GM12878 (cell line): ENCODE data around the gene SPIC. TPM values are rescaled to one million over a fixed set of nuclear protein-coding genes. Genes with fewer than 3 reads are reported as not detected.

Experiments used
- ATAC-seq: fragments of 200-7000 bp; cut with Tn5 transposase; 3 replicates; pipeline ENCODE4 v1.9.1; 2020; ENCODE audit warnings: mild to moderate bottlenecking, moderate library complexity
- BruUV-seq: library from RNA; stranded (reverse); fragments of 400-500 nt; replicated peaks from 2 replicates; lab custom pipeline; 2021; lab: Mats Ljungman, UMichigan
- CTCF ChIA-PET: fragments of 300-600 bp; sonication (Branson Sonifier 250); formaldehyde crosslinking; extraction: SDS; loops from one replicate; lab custom pipeline; 2021; ENCODE audit warnings: inconsistent platforms; lab: Yijun Ruan, JAX
- POLR2A ChIA-PET: fragments of 350-600 bp; formaldehyde crosslinking; extraction: SDS; loops from one replicate; lab custom pipeline; 2021; ENCODE audit warnings: inconsistent platforms; lab: Charles Lee
- RAD21 ChIA-PET: fragments of 300-600 bp; sonication (Branson Sonifier 250); formaldehyde crosslinking; loops from one replicate; lab custom pipeline; 2023; ENCODE audit warnings: antibody characterized with exemption; ENCODE audit not compliant: unreplicated experiment; lab: Charles Lee
- SMC1A ChIA-PET: fragments of 300-600 bp; sonication (Branson Sonifier 250); formaldehyde crosslinking; loops from one replicate; lab custom pipeline; 2023; ENCODE audit not compliant: unreplicated experiment, uncharacterized antibody; lab: Charles Lee
- DNase-seq: peaks from one replicate; pipeline ENCODE4 v3.0.0-alpha.2; 2011; ENCODE audit warnings: low read depth, low spot score
- FAIRE-seq: peaks from 3 replicates; lab custom pipeline; 2011; peaks lifted over from hg19 to GRCh38; lab: Jason Lieb, UNC
- H2AFZ ChIP-seq: 2 replicates; pipeline ENCODE4 v1.6.0; 2011; ENCODE audit warnings: low read depth, low read length, control low read depth; ENCODE audit not compliant: control insufficient read depth
- H3K27ac ChIP-seq: 2 replicates; pipeline ENCODE4 v1.5.1; 2011; ENCODE audit warnings: control low read depth; ENCODE audit not compliant: control insufficient read depth, insufficient read depth
- H3K27me3 ChIP-seq, 2 experiments: replicated peaks in 1 of 2; 2 replicates each; pipeline versions ENCODE4 v1.6.0 to v1.6.1; 2011; ENCODE audit warnings: low read length in 1 of 2; ENCODE audit not compliant: control insufficient read depth in 2 of 2, insufficient read depth in 2 of 2
- H3K36me3 ChIP-seq, 2 experiments: 2 replicates each; pipeline ENCODE4 v1.5.1; 2011; ENCODE audit warnings: low read length in 1 of 2; ENCODE audit not compliant: control insufficient read depth in 2 of 2, insufficient read depth in 2 of 2
- H3K4me1 ChIP-seq: 2 replicates; pipeline ENCODE4 v1.6.1; 2011; ENCODE audit warnings: mild to moderate bottlenecking, low read length, moderate library complexity, mixed read lengths; ENCODE audit not compliant: control insufficient read depth, insufficient read depth
- H3K4me2 ChIP-seq: 2 replicates; pipeline ENCODE4 v1.6.0; 2011; ENCODE audit warnings: control low read depth; ENCODE audit not compliant: control insufficient read depth, insufficient read depth
- H3K4me3 ChIP-seq: fragments of 200-600 bp; sonication (generic); 2 replicates; pipeline ENCODE4 v1.5.1; 2016
- H3K79me2 ChIP-seq: 2 replicates; pipeline ENCODE4 v1.6.0; 2011; ENCODE audit warnings: low read length; ENCODE audit not compliant: control insufficient read depth, insufficient read depth
- H3K9ac ChIP-seq: 2 replicates; pipeline ENCODE4 v1.8.0; 2011; ENCODE audit warnings: low read length, control low read depth, mixed read lengths; ENCODE audit not compliant: control insufficient read depth, insufficient read depth
- H3K9me3 ChIP-seq: replicated peaks from 3 replicates; pipeline ENCODE4 v1.5.1; 2011; ENCODE audit warnings: mild to moderate bottlenecking, low read length; ENCODE audit not compliant: control insufficient read depth, insufficient read depth
- H4K20me1 ChIP-seq: 2 replicates; pipeline ENCODE4 v1.6.0; 2011; ENCODE audit not compliant: control insufficient read depth, insufficient read depth
- ESRRA ChIP-seq: IDR thresholded peaks from 2 replicates; pipeline ENCODE4 v1.6.1; 2012; ENCODE audit warnings: mild to moderate bottlenecking, low read length, improper control_type of control experiment
- NFXL1 ChIP-seq: fragments of 450-650 bp; IDR thresholded peaks from 2 replicates; pipeline ENCODE4 v1.6.1; 2017; ENCODE audit warnings: antibody characterized with exemption, mild to moderate bottlenecking, borderline replicate concordance
- NFYB ChIP-seq: IDR thresholded peaks from 2 replicates; pipeline ENCODE4 v1.6.1; 2011; ENCODE audit warnings: low read depth, mild to moderate bottlenecking, low read length, improper control_type of control experiment, moderate library complexity; ENCODE audit not compliant: insufficient read depth
- TCF7 ChIP-seq: IDR thresholded peaks from 2 replicates; pipeline ENCODE4 v1.6.1; 2014; ENCODE audit warnings: antibody characterized with exemption, borderline replicate concordance
- WGBS: methylation state at CpG from one replicate; pipeline ENCODE4 v1.1.6; 2016; ENCODE audit warnings: low lambda C conversion rate; ENCODE audit not compliant: insufficient replicate concordance, insufficient coverage; ENCODE audit errors: missing lambda C conversion rate; 5-methylcytosine and 5-hydroxymethylcytosine counted together
- in situ Hi-C: fragments of 300-500 bp; cut with MboI; formaldehyde crosslinking; loops from 9 replicates; pipeline ENCODE4 v1.14.3; 2018; ENCODE audit warnings: mixed read lengths
- intact Hi-C: fragments of 100-400 bp; cut with micrococcal nuclease; formaldehyde crosslinking; loops from one replicate; pipeline ENCODE4 v1.14.2; 2022; ENCODE audit not compliant: unreplicated experiment
- polyA plus RNA-seq, 11 experiments: library from polyadenylated mRNA; depleted of rRNA in 4 of 11; unstranded in 6 of 11; stranded (reverse) in 5 of 11; fragments of >200 nt; fragmentation: Nextera tagmentation in 4 of 11; fragmentation: Illumina TruSeq in 1 of 11; extraction: Ambion mirVana in 4 of 11; extraction: Trizol in 1 of 11; gene quantifications; 1 replicate in 1 of 11; 2 replicates in 10 of 11; pipeline versions ENCODE4 v1.2.1 to v1.2.3, GENCODE V29; 2011 to 2016; ENCODE audit warnings: inconsistent platforms in 2 of 11, missing spikeins in 2 of 11, low read depth in 1 of 11
- total RNA-seq, 4 experiments: library from RNA; depleted of rRNA in 3 of 4; stranded (reverse); fragments of >200 nt in 3 of 4; fragmentation: Illumina TruSeq in 1 of 4; extraction: Trizol in 1 of 4; gene quantifications; 2 replicates each; pipeline versions ENCODE4 v1.2.1 to v1.2.3, GENCODE V29; 2013 to 2021
- TF ChIP-seq, protein P1 (sequence below): IDR thresholded peaks from 2 replicates; pipeline ENCODE4 v1.6.1; 2011; ENCODE audit warnings: borderline replicate concordance, low read depth, mild to moderate bottlenecking, moderate library complexity, mixed read lengths, low read length; ENCODE audit not compliant: insufficient read depth; ENCODE audit errors: extremely low read length
- TF ChIP-seq, protein P2 (sequence below): fragments of 450-650 bp; IDR thresholded peaks from 2 replicates; pipeline ENCODE4 v1.6.1; 2017; ENCODE audit warnings: antibody characterized with exemption, mild to moderate bottlenecking, moderate library complexity
- TF ChIP-seq, protein P3 (sequence below): fragments of 450-650 bp; IDR thresholded peaks from 2 replicates; pipeline ENCODE4 v1.6.1; 2016; ENCODE audit warnings: mild to moderate bottlenecking
- TF ChIP-seq, protein P4 (sequence below): fragments of 150-350 bp; IDR thresholded peaks from 2 replicates; pipeline ENCODE4 v1.6.1; 2014; ENCODE audit warnings: mild to moderate bottlenecking, low read depth, low read length

SPIC gene
- total and polyA plus RNA-seq, 10 of the 15 experiments (the other 5 are each of a cell fraction or from before 2014, with no cell fraction given) = 0.07 to 2.2 (median 0.18) TPM; not detected in 4

DNA sequence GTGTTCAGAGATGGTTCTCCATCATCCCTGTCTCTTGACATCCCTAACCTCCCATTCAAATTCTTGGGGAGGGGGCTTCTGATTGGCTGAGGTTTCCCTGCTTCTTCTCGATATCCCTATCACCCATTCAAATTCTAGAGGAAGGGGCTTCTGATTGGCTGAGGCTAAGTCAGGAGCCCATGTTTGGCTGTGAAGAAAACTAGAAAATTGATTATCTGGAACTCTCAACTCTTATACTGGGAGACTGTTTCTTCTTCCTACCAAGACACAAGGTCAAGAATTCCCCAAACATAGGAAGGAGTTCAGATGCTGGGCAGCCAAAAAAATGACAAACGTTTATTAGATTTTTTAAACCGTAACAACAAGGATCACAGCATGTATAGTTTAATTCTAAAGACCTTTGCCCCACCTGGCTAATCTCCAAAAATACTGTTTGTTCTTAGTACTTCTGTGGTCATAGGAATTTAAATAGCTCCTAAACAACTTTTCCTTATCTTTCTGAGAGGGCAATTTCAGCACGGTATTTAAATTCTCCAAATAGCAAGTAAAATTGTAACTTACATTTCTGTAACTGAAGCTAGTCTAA, 26.4 kb downstream of the SPIC start:
- CTCF ChIA-PET = no interaction called here

DNA sequence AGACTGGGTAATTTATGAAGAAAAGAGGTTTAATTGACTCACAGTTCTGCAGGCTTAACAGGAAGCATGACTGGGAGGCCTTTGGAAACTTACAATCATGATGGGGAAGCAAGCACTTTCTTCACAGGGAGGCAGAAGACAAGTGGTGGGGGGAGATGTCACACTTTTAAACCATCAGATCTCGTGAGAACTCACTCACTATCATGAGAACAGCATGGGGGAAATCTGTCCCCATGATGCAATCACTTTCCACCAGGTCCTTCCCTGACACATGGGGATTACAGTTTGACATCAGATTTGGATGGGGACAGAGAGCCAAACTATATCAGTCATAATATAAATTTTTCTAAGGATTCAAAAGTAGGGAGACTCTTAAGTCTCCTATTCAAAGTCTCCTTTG, 46.0 kb downstream of the SPIC start:
- ChIA-PET CTCF (interaction anchor here (0.5 kb wide), 1 partner anchor 173 kb away, joined by 3 read pairs; no protein-coding TSS in a partner anchor), POLR2A (no interaction called here), SMC1A (no interaction called here), RAD21 (no interaction called here)
- no TSS peak for BruUV-seq
- no peaks in the 10 kb centered on the region for H3K79me2 ChIP-seq
- H4K20me1 ChIP-seq = no peaks in the 10 kb centered on the region
- H3K9me3 ChIP-seq = no peaks in the 10 kb centered on the region; the same call in 2 of the 3 replicates
- FAIRE-seq (no peak), ATAC-seq (no peak), DNase-seq (no peak)
- H3K27ac ChIP-seq = no peak overlapping the region
- intact Hi-C loops = no loop called here
- no peaks in the 10 kb centered on the region for H3K4me1 ChIP-seq
- TF ChIP-seq, protein P1, sequence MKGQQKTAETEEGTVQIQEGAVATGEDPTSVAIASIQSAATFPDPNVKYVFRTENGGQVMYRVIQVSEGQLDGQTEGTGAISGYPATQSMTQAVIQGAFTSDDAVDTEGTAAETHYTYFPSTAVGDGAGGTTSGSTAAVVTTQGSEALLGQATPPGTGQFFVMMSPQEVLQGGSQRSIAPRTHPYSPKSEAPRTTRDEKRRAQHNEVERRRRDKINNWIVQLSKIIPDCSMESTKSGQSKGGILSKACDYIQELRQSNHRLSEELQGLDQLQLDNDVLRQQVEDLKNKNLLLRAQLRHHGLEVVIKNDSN = no peak
- TF ChIP-seq, protein P2, sequence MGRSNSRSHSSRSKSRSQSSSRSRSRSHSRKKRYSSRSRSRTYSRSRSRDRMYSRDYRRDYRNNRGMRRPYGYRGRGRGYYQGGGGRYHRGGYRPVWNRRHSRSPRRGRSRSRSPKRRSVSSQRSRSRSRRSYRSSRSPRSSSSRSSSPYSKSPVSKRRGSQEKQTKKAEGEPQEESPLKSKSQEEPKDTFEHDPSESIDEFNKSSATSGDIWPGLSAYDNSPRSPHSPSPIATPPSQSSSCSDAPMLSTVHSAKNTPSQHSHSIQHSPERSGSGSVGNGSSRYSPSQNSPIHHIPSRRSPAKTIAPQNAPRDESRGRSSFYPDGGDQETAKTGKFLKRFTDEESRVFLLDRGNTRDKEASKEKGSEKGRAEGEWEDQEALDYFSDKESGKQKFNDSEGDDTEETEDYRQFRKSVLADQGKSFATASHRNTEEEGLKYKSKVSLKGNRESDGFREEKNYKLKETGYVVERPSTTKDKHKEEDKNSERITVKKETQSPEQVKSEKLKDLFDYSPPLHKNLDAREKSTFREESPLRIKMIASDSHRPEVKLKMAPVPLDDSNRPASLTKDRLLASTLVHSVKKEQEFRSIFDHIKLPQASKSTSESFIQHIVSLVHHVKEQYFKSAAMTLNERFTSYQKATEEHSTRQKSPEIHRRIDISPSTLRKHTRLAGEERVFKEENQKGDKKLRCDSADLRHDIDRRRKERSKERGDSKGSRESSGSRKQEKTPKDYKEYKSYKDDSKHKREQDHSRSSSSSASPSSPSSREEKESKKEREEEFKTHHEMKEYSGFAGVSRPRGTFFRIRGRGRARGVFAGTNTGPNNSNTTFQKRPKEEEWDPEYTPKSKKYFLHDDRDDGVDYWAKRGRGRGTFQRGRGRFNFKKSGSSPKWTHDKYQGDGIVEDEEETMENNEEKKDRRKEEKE = no peak
- TF ChIP-seq NFYB (no peak), ESRRA (no peak)
- TF ChIP-seq, protein P3, sequence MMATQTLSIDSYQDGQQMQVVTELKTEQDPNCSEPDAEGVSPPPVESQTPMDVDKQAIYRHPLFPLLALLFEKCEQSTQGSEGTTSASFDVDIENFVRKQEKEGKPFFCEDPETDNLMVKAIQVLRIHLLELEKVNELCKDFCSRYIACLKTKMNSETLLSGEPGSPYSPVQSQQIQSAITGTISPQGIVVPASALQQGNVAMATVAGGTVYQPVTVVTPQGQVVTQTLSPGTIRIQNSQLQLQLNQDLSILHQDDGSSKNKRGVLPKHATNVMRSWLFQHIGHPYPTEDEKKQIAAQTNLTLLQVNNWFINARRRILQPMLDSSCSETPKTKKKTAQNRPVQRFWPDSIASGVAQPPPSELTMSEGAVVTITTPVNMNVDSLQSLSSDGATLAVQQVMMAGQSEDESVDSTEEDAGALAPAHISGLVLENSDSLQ = no peak
- TF ChIP-seq, protein P4, sequence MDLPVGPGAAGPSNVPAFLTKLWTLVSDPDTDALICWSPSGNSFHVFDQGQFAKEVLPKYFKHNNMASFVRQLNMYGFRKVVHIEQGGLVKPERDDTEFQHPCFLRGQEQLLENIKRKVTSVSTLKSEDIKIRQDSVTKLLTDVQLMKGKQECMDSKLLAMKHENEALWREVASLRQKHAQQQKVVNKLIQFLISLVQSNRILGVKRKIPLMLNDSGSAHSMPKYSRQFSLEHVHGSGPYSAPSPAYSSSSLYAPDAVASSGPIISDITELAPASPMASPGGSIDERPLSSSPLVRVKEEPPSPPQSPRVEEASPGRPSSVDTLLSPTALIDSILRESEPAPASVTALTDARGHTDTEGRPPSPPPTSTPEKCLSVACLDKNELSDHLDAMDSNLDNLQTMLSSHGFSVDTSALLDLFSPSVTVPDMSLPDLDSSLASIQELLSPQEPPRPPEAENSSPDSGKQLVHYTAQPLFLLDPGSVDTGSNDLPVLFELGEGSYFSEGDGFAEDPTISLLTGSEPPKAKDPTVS = no peak
- in situ Hi-C loops = no loop called here
- no peak overlapping the region for H3K9ac ChIP-seq
- 0% methylated on average over 1 of the region's 1 CpG for WGBS
- H3K27me3 ChIP-seq = no peaks in the 10 kb centered on the region
- no peaks in the 10 kb centered on the region for H3K36me3 ChIP-seq
- H3K4me2 ChIP-seq = no peak overlapping the region
- H3K4me3 ChIP-seq = no peak overlapping the region
- no peak overlapping the region for H2AFZ ChIP-seq

More for the DNA sequence above, 26.4 kb downstream of the SPIC start:
- Histone ChIP-seq H3K27me3 (no peaks in the 10 kb centered on the region), H3K4me2 (no peak overlapping the region), H3K9me3 (no peaks in the 10 kb centered on the region; the same call in 2 of the 3 replicates), H3K9ac (no peak overlapping the region), H3K27ac (no peak overlapping the region), H3K36me3 (no peaks in the 10 kb centered on the region), H3K79me2 (no peaks in the 10 kb centered on the region), H3K4me3 (no peak overlapping the region), H2AFZ (no peak overlapping the region), H4K20me1 (no peaks in the 10 kb centered on the region), H3K4me1 (no peaks in the 10 kb centered on the region)
- TF ChIP-seq NFXL1 (no peak), TCF7 (no peak)
- POLR2A ChIA-PET = no interaction called here
- FAIRE-seq = no peak
- SMC1A ChIA-PET = interaction anchor here (0.6 kb wide), 1 partner anchor 1284 kb away, joined by 3 read pairs; no protein-coding TSS in a partner anchor
- no peak for DNase-seq
- RAD21 ChIA-PET = no interaction called here
- intact Hi-C loops (no loop called here), in situ Hi-C loops (no loop called here)
- BruUV-seq = no TSS peak
- WGBS = 27% methylated on average over 4 of the region's 4 CpGs
- ATAC-seq = no peak
